Right lobe of liver (tissue), 6 donors: ENCODE data around the gene SLC12A3. TPM values are rescaled to one million over a fixed set of nuclear protein-coding genes. Genes with fewer than 3 reads are reported as not detected.

ENCODE experiments used
- ATAC-seq, 4 donors: fragments of 200-7000 bp; cut with Tn5 transposase; one replicate each; pipeline ENCODE4 v1.9.1; 2020; ENCODE audit warnings: mild to moderate bottlenecking in 4 of 4, moderate library complexity in 4 of 4
- DNase-seq, 3 donors: peaks; one replicate each; pipeline ENCODE4 v3.0.0-alpha.2; 2020
- H3K27ac ChIP-seq, 3 donors: fragments of 200-600 bp; one replicate each; pipeline ENCODE4 v1.8.0; 2022
- H3K27me3 ChIP-seq, 2 donors: fragments of 200-600 bp; one replicate each; pipeline ENCODE4 v1.8.0; 2022
- H3K36me3 ChIP-seq, 4 donors: fragments of 200-600 bp; sonication (generic) in 1 of 4; one replicate each; pipeline versions ENCODE4 v1.5.1 to v1.8.0; 2017 to 2022; ENCODE audit warnings: control low read depth in 1 of 4
- H3K4me1 ChIP-seq, 4 donors: fragments of 200-600 bp; sonication (generic) in 1 of 4; one replicate each; pipeline versions ENCODE4 v1.5.1 to v1.8.0; 2017 to 2022; ENCODE audit warnings: control low read depth in 1 of 4
- H3K4me3 ChIP-seq, 3 donors: fragments of 200-600 bp; one replicate each; pipeline ENCODE4 v1.8.0; 2022
- H3K9me3 ChIP-seq, 4 donors: fragments of 200-600 bp; sonication (generic) in 1 of 4; one replicate each; pipeline versions ENCODE4 v1.5.1 to v1.8.0; 2017 to 2022; ENCODE audit warnings: control low read depth in 1 of 4
- CTCF ChIP-seq, 4 donors: fragments of 200-600 bp in 3 of 4; fragments of 450-650 bp in 1 of 4; IDR thresholded peaks; one replicate each; pipeline versions ENCODE4 v1.5.1 to v1.8.0; 2016 to 2022; ENCODE audit warnings: antibody characterized with exemption in 4 of 4, mild to moderate bottlenecking in 2 of 4
- POLR2A ChIP-seq: fragments of 450-650 bp; IDR thresholded peaks from one replicate; pipeline ENCODE4 v1.6.1; 2017; ENCODE audit warnings: antibody characterized with exemption, mild to moderate bottlenecking
- WGBS: methylation state at CpG from one replicate; pipeline ENCODE4 v1.1.6; 2018; ENCODE audit warnings: low coverage, low lambda C conversion rate; ENCODE audit not compliant: insufficient coverage; ENCODE audit errors: missing lambda C conversion rate; 5-methylcytosine and 5-hydroxymethylcytosine counted together
- intact Hi-C, 2 donors: fragments of 100-400 bp; cut with DNase I; formaldehyde crosslinking; loops; one replicate each; pipeline versions ENCODE4 v1.11.2 to v1.14.1; 2022
- total RNA-seq, 6 experiments: library from RNA; depleted of rRNA in 2 of 6; stranded (reverse); fragments of >200 nt in 2 of 6; fragmentation: NEBNext Ultra II Directional in 3 of 6; extraction: Animal tissue kit (Norgen Biotek cat#: 25700) in 3 of 6; gene quantifications; one replicate each; pipeline versions ENCODE4 v1.1.0 to v1.2.4, GENCODE V29; 2016 to 2023
- donor health status: DM: no; HTN: yes; CAD: no.
- donor health status: DM: no; HTN: no; CAD: no.
- donor health status: DM: no; HTN: no; CAD: no.
- donor health status: DM: no; HTN: yes; CAD: no.
- donor health status: DM: no; HTN: yes; CAD: no.

SLC12A3 gene
- total RNA-seq, 6 experiments from 2014 or later = not detected

GRCh38 chr16:56878282-56878854, 13.4 kb downstream of the SLC12A3 start:
- no peaks in the 10 kb centered on the region for H3K27me3 ChIP-seq
- H3K9me3 ChIP-seq = no peaks in the 10 kb centered on the region
- ATAC-seq (no peak), DNase-seq (no peak)
- no peaks in the 10 kb centered on the region for H3K4me1 ChIP-seq
- no peak for TF ChIP-seq CTCF (IDR thresholded peaks at IDR 0.05)
- no peak for TF ChIP-seq POLR2A
- no peak overlapping the region for H3K4me3 ChIP-seq
- no peak overlapping the region for H3K27ac ChIP-seq
- WGBS = 82% methylated on average over 5 of the region's 8 CpGs
- H3K36me3 ChIP-seq = no peaks in the 10 kb centered on the region
- intact Hi-C loops = loop anchor here in 1 of 2 donors (10.0 kb wide), 1 partner anchor 76 kb away; no protein-coding TSS in a partner anchor

- intact Hi-C loops = loop anchor here in 1 of 2 donors (10.0 kb wide), 1 partner anchor 76 kb away; no protein-coding TSS in a partner anchor
- no peak for DNase-seq
- Histone ChIP-seq H3K4me3 (no peak overlapping the region), H3K4me1 (no peaks in the 10 kb centered on the region), H3K27me3 (no peaks in the 10 kb centered on the region), H3K9me3 (no peaks in the 10 kb centered on the region), H3K36me3 (no peaks in the 10 kb centered on the region), H3K27ac (no peak overlapping the region)
- no peak for ATAC-seq
- WGBS = 54% methylated on average over 2 of the region's 9 CpGs
- no peak for TF ChIP-seq CTCF (IDR thresholded peaks at IDR 0.05)
These were observed 14.3 kb downstream of the SLC12A3 start for GRCh38 chr16:56879276-56879675.

GRCh38 chr16:56880176-56880575, 15.2 kb downstream of the SLC12A3 start:
- no CpG with 5 or more reads among the region's 12 CpGs for WGBS
- ATAC-seq = no peak
- Histone ChIP-seq H3K9me3 (no peaks in the 10 kb centered on the region), H3K27me3 (no peaks in the 10 kb centered on the region), H3K4me1 (no peaks in the 10 kb centered on the region), H3K4me3 (no peak overlapping the region), H3K36me3 (no peaks in the 10 kb centered on the region), H3K27ac (no peak overlapping the region)
- DNase-seq = no peak
- intact Hi-C loops = no loop called here
- TF ChIP-seq POLR2A = no peak
- no peak for TF ChIP-seq CTCF (IDR thresholded peaks at IDR 0.05)

- no peaks in the 10 kb centered on the region for H3K27me3 ChIP-seq
- H3K27ac ChIP-seq = no peak overlapping the region
- H3K9me3 ChIP-seq = no peaks in the 10 kb centered on the region
- no peaks in the 10 kb centered on the region for H3K36me3 ChIP-seq
- H3K4me1 ChIP-seq = no peaks in the 10 kb centered on the region
- no peak for DNase-seq
- 67% methylated on average over 1 of the region's 4 CpGs for WGBS
- no peak for ATAC-seq
- TF ChIP-seq POLR2A (no peak), CTCF (IDR thresholded peaks at IDR 0.05) (no peak)
- no peak overlapping the region for H3K4me3 ChIP-seq
- intact Hi-C loops = no loop called here
These were observed 15.7 kb downstream of the SLC12A3 start for GRCh38 chr16:56880685-56881084.
